ENCODE measurements around the gene C3. TPM values are rescaled to one million over a fixed set of nuclear protein-coding genes. Genes with fewer than 3 reads are reported as not detected.

Gene C3
- polyA plus RNA-seq, 3 donors, result 2.4 to 5.3 (median 3.2) TPM

DNA sequence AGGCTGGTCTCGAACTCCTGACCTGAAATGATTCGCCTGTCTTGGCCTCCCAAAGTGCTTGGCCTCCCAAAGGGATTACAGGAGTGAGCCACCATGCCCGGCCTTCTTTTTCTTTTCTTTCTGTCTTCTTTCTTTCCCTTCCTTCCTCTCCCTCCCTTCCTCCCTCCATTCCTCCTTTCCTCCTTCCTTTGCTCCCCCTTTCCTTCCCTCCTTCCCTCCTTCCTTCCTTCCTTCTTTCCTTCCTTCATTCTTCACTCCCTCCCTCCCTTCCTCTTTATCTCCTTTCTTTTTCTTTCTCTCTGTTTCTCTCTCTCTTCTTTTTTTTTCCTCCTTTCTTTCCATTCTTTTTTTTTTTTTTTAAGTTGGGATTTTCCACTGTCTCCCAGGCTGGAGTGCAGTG, 12.1 kb downstream of the C3 start:
- no peaks in the 10 kb centered on the region for H3K36me3 ChIP-seq (replicated peaks in 1 of 2; ENCODE audit: control insufficient read depth in 1 of 2, insufficient read depth in 2 of 2, low read length in 2 of 2)
- 91% methylated on average over 3 of the region's 3 CpGs for WGBS (ENCODE audit: insufficient coverage)
- H4K20me1 ChIP-seq (ENCODE audit: insufficient read depth, low read length), result no peaks in the 10 kb centered on the region
- H3K27ac ChIP-seq (ENCODE audit: low read depth in 1 of 2, low read length in 2 of 2), result no peak overlapping the region
- no peaks in the 10 kb centered on the region for H3K36me3 Mint-ChIP-seq
- peaks cover 9% of the 10 kb centered on the region for H3K4me1 Mint-ChIP-seq
- peaks cover 3 to 28% of the 10 kb centered on the region in 2 donors for H3K27me3 ChIP-seq (ENCODE audit: control insufficient read depth in 2 of 2, insufficient read depth in 2 of 2, low read length in 2 of 2)
- no peak overlapping the region for H3K9ac ChIP-seq (ENCODE audit: insufficient read depth, low read length, poor library complexity, severe bottlenecking)
- H3K27me3 Mint-ChIP-seq (ENCODE audit: low read depth in 3 of 3), result peaks cover 43 to 59% (median 47%) of the 10 kb centered on the region in 3 donors
- H3K4me3 Mint-ChIP-seq, result peak overlapping the region in 1 of 2 donors; percentile 44
- H3K9me3 ChIP-seq (replicated peaks in 1 of 2; ENCODE audit: control insufficient read depth in 1 of 2, insufficient read depth in 1 of 2, low read length in 2 of 2), result no peaks in the 10 kb centered on the region
- no peaks in the 10 kb centered on the region for H3K4me1 ChIP-seq (ENCODE audit: control insufficient read depth in 1 of 2, insufficient read depth in 2 of 2, low read length in 2 of 2)
- intact Hi-C loops (cut with micrococcal nuclease), result loop anchor here in 1 of 2 donors (10.0 kb wide), 1 partner anchor 64 kb away; no protein-coding TSS in a partner anchor
- no peaks in the 10 kb centered on the region for H3K79me2 ChIP-seq (ENCODE audit: insufficient read depth, low read length)
- peak overlapping the region in 1 of 7 donors; percentile 33 for H3K27ac Mint-ChIP-seq
- H3K4me2 ChIP-seq (replicated peaks; ENCODE audit: extremely low read depth, low read length, poor library complexity, severe bottlenecking), result no peak overlapping the region
- TF ChIP-seq, protein P1, sequence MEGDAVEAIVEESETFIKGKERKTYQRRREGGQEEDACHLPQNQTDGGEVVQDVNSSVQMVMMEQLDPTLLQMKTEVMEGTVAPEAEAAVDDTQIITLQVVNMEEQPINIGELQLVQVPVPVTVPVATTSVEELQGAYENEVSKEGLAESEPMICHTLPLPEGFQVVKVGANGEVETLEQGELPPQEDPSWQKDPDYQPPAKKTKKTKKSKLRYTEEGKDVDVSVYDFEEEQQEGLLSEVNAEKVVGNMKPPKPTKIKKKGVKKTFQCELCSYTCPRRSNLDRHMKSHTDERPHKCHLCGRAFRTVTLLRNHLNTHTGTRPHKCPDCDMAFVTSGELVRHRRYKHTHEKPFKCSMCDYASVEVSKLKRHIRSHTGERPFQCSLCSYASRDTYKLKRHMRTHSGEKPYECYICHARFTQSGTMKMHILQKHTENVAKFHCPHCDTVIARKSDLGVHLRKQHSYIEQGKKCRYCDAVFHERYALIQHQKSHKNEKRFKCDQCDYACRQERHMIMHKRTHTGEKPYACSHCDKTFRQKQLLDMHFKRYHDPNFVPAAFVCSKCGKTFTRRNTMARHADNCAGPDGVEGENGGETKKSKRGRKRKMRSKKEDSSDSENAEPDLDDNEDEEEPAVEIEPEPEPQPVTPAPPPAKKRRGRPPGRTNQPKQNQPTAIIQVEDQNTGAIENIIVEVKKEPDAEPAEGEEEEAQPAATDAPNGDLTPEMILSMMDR (IDR thresholded peaks at IDR 0.05), result no peak
- no peak overlapping the region for H3K4me3 ChIP-seq (replicated peaks in 1 of 3; ENCODE audit: low read depth in 2 of 3, low read length in 3 of 3)
- no peak for DNase-seq
- peaks cover 0 to 12% (median 0%) of the 10 kb centered on the region in 7 donors for H3K9me3 Mint-ChIP-seq
- H2AFZ ChIP-seq (ENCODE audit: insufficient read depth, low read depth, low read length, poor library complexity, severe bottlenecking), result no peak overlapping the region

DNA sequence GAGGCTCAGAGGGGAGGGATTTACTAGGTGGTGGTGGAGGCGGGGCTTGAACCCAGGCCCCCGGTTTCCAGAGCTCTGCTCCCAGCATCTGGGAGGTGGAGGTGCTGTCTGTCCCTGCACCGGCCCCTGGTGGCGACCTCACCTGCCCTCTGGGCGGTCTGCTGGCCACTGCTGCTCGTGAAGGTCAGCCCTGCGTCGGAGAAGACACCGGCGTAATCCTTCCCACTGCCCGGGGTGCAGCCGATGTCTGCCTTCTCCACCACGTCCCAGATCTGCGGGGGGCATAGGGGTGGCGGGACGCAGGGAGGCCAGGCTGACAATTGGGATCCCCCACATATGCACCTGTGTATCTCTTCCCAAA, 12.8 kb downstream of the C3 start:
- intact Hi-C loops (cut with micrococcal nuclease), result loop anchor here in 1 of 2 donors (10.0 kb wide), 1 partner anchor 63 kb away; no protein-coding TSS in a partner anchor
- TF ChIP-seq, protein P1 (IDR thresholded peaks at IDR 0.05), result no peak
- H3K27ac ChIP-seq (ENCODE audit: low read depth in 1 of 2, low read length in 2 of 2), result no peak overlapping the region
- H2AFZ ChIP-seq (ENCODE audit: insufficient read depth, low read depth, low read length, poor library complexity, severe bottlenecking), result no peak overlapping the region
- Mint-ChIP-seq H3K27me3 (ENCODE audit: low read depth in 3 of 3) (peaks cover 43 to 62% (median 48%) of the 10 kb centered on the region in 3 donors), H3K4me1 (peaks cover 9% of the 10 kb centered on the region), H3K4me3 (no peak overlapping the region), H3K27ac (no peak overlapping the region), H3K9me3 (peaks cover 0 to 12% (median 0%) of the 10 kb centered on the region in 7 donors), H3K36me3 (no peaks in the 10 kb centered on the region)
- no peaks in the 10 kb centered on the region for H3K36me3 ChIP-seq (replicated peaks in 1 of 2; ENCODE audit: control insufficient read depth in 1 of 2, insufficient read depth in 2 of 2, low read length in 2 of 2)
- DNase-seq, result no peak
- H3K9me3 ChIP-seq (replicated peaks in 1 of 2; ENCODE audit: control insufficient read depth in 1 of 2, insufficient read depth in 1 of 2, low read length in 2 of 2), result no peaks in the 10 kb centered on the region
- no peak overlapping the region for H3K9ac ChIP-seq (ENCODE audit: insufficient read depth, low read length, poor library complexity, severe bottlenecking)
- no peaks in the 10 kb centered on the region for H4K20me1 ChIP-seq (ENCODE audit: insufficient read depth, low read length)
- WGBS (ENCODE audit: insufficient coverage), result 93% methylated on average over 12 of the region's 16 CpGs
- H3K4me2 ChIP-seq (replicated peaks; ENCODE audit: extremely low read depth, low read length, poor library complexity, severe bottlenecking), result no peak overlapping the region
- no peaks in the 10 kb centered on the region for H3K4me1 ChIP-seq (ENCODE audit: control insufficient read depth in 1 of 2, insufficient read depth in 2 of 2, low read length in 2 of 2)
- peaks cover 3 to 28% of the 10 kb centered on the region in 2 donors for H3K27me3 ChIP-seq (ENCODE audit: control insufficient read depth in 2 of 2, insufficient read depth in 2 of 2, low read length in 2 of 2)
- H3K79me2 ChIP-seq (ENCODE audit: insufficient read depth, low read length), result no peaks in the 10 kb centered on the region
- no peak overlapping the region for H3K4me3 ChIP-seq (replicated peaks in 1 of 3; ENCODE audit: low read depth in 2 of 3, low read length in 3 of 3)

All from CD14-positive monocyte (primary cell).